HG03457 (cell line): ENCODE measurements around the gene PIGN.

Source experiments
- ATAC-seq: cut with Tn5 transposase; IDR thresholded peaks from one replicate; pipeline ENCODE4 v1.9.1; 2021; ENCODE audit warnings: moderate number of reproducible peaks; ENCODE audit not compliant: unreplicated experiment

Gene PIGN

GRCh38 chr18:62122330-62122729, 64.5 kb downstream of the PIGN start:
- no peak for ATAC-seq

GRCh38 chr18:62119884-62120283, 67.0 kb downstream of the PIGN start:
- no peak for ATAC-seq

GRCh38 chr18:62118328-62118727, 68.5 kb downstream of the PIGN start:
- ATAC-seq = no peak

- no peak for ATAC-seq
Observed at GRCh38 chr18:62109676-62110075, 77.2 kb downstream of the PIGN start.

GRCh38 chr18:62107881-62108280, 79.0 kb downstream of the PIGN start:
- no peak for ATAC-seq

- ATAC-seq = no peak
Observed at GRCh38 chr18:62106271-62106670, 80.6 kb downstream of the PIGN start.

- no peak for ATAC-seq
Observed at GRCh38 chr18:62105376-62105775, 81.5 kb downstream of the PIGN start.

GRCh38 chr18:62102221-62102620, 84.6 kb downstream of the PIGN start:
- no peak for ATAC-seq

GRCh38 chr18:62101321-62101721, 85.5 kb downstream of the PIGN start:
- no peak for ATAC-seq

- ATAC-seq = no peak
Observed at GRCh38 chr18:62098960-62099359, 87.9 kb downstream of the PIGN start.

- no peak for ATAC-seq
Observed at GRCh38 chr18:62097698-62098097, 89.2 kb downstream of the PIGN start.

GRCh38 chr18:62091487-62092120, 95.3 kb downstream of the PIGN start:
- no peak for ATAC-seq

GRCh38 chr18:62089174-62089573, 97.7 kb downstream of the PIGN start:
- no peak for ATAC-seq

- ATAC-seq = no peak
Observed at GRCh38 chr18:62088156-62088555, 98.7 kb downstream of the PIGN start.

- no peak for ATAC-seq
Observed at GRCh38 chr18:62085756-62086155, 101.1 kb downstream of the PIGN start.

GRCh38 chr18:62081761-62082294, 105.0 kb downstream of the PIGN start:
- ATAC-seq = no peak

- no peak for ATAC-seq
Observed at GRCh38 chr18:62081248-62081647, 105.6 kb downstream of the PIGN start.

GRCh38 chr18:62080172-62080900, 106.5 kb downstream of the PIGN start:
- no peak for ATAC-seq

GRCh38 chr18:62073461-62074281, 113.2 kb downstream of the PIGN start:
- no peak for ATAC-seq

GRCh38 chr18:62072370-62072769, 114.5 kb downstream of the PIGN start:
- ATAC-seq = no peak

GRCh38 chr18:62071071-62071470, 115.8 kb downstream of the PIGN start:
- no peak for ATAC-seq

GRCh38 chr18:62070302-62070701, 116.6 kb downstream of the PIGN start:
- no peak for ATAC-seq
